Measurements from ENCODE around the gene RAB40B. TPM values are rescaled to one million over a fixed set of nuclear protein-coding genes. Genes with fewer than 3 reads are reported as not detected.
A peak's percentile ranks its signal among the peaks of the same experiment; 100 is the strongest.

The RAB40B gene
- total RNA-seq, 2 experiments from 2014 or later: 2.1 to 3.1 TPM

DNA sequence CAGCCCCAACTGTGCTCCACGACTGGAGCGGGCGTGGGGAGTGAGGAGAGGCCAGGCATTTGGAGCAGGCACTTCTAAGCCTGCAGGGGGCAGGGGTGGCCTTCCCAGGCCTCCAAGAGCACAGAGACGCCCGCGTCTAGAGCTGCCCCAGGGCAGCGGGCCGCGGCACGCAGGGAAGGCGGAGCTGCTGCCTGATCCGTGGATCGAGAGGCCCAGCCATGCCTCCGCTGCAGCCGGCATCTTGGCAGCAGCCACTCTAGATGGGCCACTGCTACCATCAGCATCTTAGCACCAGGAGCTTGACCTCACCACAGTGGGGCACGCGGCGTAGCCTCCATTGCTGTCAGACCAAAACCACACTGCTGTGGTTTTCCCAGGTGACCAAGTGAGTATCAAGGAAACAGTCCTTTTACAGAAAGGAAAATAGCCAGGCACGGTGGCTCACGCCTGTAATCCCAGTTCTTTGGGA is 29.8 kb downstream of the RAB40B start:
- DNase-seq: peak; percentile 73
- H3K27me3 Mint-ChIP-seq: no peaks in the 10 kb centered on the region
- peaks cover 5% of the 10 kb centered on the region for H3K4me1 Mint-ChIP-seq
- H3K36me3 Mint-ChIP-seq: no peaks in the 10 kb centered on the region
- H3K9me3 Mint-ChIP-seq: no peaks in the 10 kb centered on the region
- H3K4me3 Mint-ChIP-seq: peak overlapping the region; percentile 15
- H3K27ac Mint-ChIP-seq: no peak overlapping the region

DNA sequence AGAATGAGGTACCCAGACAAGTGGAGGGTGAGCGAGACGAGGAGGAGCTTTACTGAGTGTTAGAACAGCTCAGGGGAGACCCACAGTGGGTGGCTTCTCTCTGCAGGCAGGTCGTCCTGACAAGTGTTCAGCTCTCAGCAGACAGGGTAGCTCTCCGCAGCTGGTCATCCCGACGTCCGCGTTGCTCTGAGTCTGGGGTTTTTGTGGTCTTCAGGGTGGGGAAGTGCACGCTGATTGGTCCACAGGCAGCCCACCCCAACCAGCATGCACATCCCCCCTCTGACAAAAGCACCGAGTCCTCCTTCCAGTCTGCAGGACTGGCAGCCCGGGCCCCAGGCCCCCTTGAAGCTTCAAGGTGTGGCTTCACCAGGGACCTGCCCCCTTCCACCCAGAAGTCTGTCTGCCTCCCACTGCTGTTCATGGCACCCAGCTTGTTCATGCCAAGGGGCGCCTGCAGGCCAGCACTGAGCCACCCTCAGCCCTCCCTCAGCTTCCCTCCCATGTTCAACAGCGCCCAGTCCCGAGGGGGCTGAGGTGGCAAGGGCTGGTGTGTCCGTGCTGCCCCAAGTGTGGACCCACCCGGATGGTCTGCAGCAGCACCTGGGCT is 30.4 kb downstream of the RAB40B start:
- no peak for DNase-seq
- Mint-ChIP-seq H3K27me3 (no peaks in the 10 kb centered on the region), H3K36me3 (no peaks in the 10 kb centered on the region), H3K27ac (no peak overlapping the region), H3K4me3 (no peak overlapping the region), H3K9me3 (no peaks in the 10 kb centered on the region), H3K4me1 (peaks cover 5% of the 10 kb centered on the region)

DNA sequence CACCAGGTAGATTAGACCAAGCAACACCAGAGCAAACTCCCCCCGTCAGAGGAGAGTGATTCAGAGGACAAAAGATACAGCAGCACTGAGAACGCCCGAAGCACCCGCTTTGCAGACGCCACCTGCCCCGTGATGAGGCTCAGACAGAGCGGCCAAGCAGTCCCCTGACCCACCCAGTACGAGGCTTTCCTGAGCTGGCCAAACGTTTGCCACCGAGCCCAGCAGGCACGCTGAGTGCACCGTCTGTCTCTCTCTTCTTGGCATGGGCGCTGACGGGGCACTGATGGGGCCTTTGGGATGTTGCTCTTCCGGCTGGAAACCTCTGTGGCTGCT is 30.9 kb downstream of the RAB40B start:
- no peak for DNase-seq
- Mint-ChIP-seq H3K4me3 (no peak overlapping the region), H3K4me1 (peaks cover 5% of the 10 kb centered on the region), H3K9me3 (no peaks in the 10 kb centered on the region), H3K36me3 (no peaks in the 10 kb centered on the region), H3K27me3 (no peaks in the 10 kb centered on the region), H3K27ac (no peak overlapping the region)

DNA sequence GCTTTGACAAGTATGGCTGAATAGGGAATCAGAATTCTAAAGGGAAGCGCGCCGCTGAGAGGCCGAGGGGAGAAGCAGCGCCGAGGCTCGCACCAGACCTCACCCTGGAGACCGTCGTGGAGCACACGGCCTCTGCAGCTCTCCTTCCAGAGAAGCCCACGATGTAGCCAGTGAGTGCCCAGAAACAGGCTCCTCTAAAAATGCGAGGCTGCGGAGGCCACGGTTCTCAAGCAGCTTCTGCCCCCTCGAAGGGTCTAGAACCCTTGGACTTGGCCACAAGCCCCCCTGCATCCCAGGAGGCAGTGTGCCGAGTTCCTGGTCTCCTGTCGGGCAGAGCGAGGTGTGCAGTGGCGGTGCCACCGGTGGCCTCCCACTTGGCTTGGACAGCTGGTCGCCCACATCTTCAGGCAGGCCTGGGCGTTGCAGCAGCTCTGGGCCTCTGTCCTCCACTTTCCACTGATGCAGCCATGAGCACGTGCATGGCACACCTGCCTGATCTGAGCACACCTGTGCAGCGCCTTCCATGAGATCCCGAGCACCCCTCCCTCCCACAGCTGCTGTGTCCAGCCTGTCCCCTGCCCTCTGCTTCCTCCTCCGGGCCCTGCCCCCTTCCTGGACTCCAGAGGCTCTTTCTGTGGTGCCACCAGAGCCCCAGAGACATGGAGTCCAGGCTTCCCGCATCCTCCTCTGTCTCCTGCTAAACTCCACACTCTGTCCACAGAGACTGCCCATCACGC is 31.4 kb downstream of the RAB40B start:
- no peaks in the 10 kb centered on the region for H3K9me3 Mint-ChIP-seq
- H3K27me3 Mint-ChIP-seq: no peaks in the 10 kb centered on the region
- H3K27ac Mint-ChIP-seq: no peak overlapping the region
- no peak for DNase-seq
- H3K36me3 Mint-ChIP-seq: no peaks in the 10 kb centered on the region
- H3K4me1 Mint-ChIP-seq: peaks cover 5% of the 10 kb centered on the region
- no peak overlapping the region for H3K4me3 Mint-ChIP-seq

DNA sequence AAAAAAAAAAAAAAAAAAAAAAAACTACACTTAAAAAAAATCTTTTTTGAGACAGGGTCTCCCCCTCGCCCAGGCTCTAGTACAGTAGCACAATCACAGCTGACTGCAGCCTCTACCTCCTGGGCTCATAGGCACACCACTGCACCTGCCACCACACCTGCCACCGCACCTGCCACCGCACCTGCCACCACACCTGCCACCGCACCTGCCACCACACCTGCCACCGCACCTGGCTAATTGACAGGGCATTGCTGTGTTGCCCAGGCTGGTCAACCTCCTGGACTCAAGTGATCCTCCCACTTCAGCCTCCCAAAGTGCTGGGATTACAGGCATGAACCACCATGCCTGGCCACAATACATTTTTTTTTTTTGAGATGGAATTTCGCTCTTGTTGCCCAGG is 32.6 kb downstream of the RAB40B start:
- Mint-ChIP-seq H3K27ac (no peak overlapping the region), H3K4me1 (peaks cover 5% of the 10 kb centered on the region), H3K4me3 (no peak overlapping the region), H3K9me3 (no peaks in the 10 kb centered on the region), H3K27me3 (no peaks in the 10 kb centered on the region), H3K36me3 (no peaks in the 10 kb centered on the region)
- no peak for DNase-seq

DNA sequence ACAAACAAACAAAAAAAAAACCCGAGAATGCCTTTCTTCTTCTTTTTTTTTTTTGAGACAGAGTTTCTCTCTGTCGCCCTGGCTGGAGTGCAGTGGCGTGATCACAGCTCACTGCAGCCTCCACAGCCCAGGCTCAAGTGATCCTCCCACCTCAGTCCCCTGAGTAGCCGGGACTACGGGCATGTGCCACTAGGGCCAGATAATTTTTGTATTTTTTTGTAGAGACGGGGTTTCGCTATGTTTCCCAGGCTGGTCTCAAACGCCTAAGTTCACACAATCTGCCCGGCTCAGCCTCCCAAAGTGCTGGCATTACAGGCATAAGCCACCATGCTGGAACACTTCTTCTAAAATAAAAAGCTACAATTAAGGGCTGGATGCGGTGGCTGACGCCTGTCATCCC is 33.3 kb downstream of the RAB40B start:
- Mint-ChIP-seq H3K27ac (no peak overlapping the region), H3K4me1 (peaks cover 5% of the 10 kb centered on the region), H3K9me3 (no peaks in the 10 kb centered on the region), H3K36me3 (no peaks in the 10 kb centered on the region), H3K27me3 (no peaks in the 10 kb centered on the region), H3K4me3 (no peak overlapping the region)
- DNase-seq: no peak

DNA sequence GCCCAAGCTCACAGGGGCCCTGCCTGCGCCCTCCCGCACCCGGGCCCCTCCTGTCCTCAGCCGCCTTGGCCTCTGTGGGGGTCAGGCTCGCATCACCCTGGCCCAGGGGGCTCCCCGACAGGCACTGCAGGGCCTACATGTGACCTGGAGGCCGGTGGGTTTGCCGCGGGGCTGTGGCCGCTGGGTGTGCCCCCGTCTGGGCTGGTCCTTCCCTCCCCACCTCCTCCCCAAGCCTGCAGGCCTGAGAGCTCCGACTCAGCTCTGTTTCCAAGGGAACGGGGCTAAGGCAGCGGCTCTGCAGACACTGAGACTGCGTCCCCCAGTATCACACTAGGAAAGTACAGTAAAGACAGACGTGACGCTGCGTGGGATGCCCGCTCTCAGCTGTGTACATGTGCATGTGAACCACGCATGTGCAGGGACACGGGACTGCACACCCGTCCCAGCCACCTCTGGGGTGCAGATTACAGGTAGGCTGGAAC is 33.8 kb downstream of the RAB40B start:
- H3K36me3 Mint-ChIP-seq: no peaks in the 10 kb centered on the region
- DNase-seq: no peak
- no peak overlapping the region for H3K4me3 Mint-ChIP-seq
- H3K27ac Mint-ChIP-seq: no peak overlapping the region
- H3K27me3 Mint-ChIP-seq: no peaks in the 10 kb centered on the region
- peaks cover 5% of the 10 kb centered on the region for H3K4me1 Mint-ChIP-seq
- H3K9me3 Mint-ChIP-seq: no peaks in the 10 kb centered on the region

DNA sequence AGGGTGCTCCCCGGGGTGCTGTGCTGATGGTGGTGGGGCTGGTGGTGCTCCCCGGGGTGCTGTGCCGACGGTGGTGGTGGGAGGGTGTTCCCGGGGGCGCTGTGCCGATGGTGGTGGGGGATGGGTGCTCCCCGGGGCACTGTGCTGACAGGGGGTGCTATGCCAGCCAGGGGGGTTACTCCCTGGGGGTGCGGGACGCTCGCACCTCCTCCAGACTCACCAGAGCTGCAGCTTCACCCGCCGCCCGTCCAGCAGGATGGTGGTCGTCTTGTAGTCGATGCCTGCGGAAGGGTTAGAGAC is 34.3 kb downstream of the RAB40B start:
- no peak overlapping the region for H3K4me3 Mint-ChIP-seq
- H3K36me3 Mint-ChIP-seq: no peaks in the 10 kb centered on the region
- no peak for DNase-seq
- no peaks in the 10 kb centered on the region for H3K27me3 Mint-ChIP-seq
- no peaks in the 10 kb centered on the region for H3K9me3 Mint-ChIP-seq
- H3K27ac Mint-ChIP-seq: no peak overlapping the region
- H3K4me1 Mint-ChIP-seq: peaks cover 5% of the 10 kb centered on the region

DNA sequence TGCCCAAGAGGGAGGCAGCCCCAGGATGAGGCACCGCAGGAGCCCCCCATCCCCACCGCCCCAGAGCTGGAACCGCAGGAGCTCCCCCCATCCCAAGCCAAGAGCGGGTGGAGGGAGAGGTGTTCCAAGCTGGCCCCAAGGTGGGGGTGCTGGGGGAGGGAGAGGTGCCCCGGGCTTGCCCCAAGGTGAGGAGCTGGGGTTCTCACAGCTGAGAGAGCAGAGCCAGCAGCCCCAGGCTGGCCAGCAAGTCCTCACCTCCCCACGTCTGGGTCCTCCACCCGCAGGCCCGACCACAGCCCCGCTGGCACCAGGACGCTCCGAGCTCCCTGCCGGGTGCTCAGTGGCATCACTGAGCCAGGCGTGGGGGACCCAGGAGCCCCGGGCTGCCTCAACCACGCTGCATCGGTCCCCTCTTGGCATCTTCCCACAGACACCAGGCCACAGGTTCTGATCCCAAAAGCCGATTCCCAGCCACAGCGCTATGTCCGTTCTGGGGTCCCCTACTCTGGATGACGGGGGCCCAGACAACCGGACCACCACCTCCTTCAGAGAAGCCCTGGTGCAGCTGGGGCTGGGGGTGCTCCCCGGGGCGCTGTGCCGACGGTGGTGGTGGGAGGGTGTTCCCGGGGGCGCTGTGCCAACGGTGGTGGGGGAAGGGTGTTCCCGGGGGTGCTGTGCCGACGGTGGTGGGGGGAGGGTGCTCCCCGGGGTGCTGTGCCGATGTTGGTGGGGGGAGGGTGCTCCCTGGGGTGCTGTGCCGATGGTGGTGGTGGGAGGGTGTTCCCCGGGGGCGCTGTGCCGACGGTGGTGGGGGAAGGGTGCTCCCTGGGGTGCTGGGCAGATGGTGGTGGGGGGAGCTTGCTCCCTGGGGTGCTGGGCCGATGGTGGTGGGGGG is 34.9 kb downstream of the RAB40B start:
- H3K36me3 Mint-ChIP-seq: no peaks in the 10 kb centered on the region
- H3K27me3 Mint-ChIP-seq: no peaks in the 10 kb centered on the region
- no peak overlapping the region for H3K4me3 Mint-ChIP-seq
- H3K4me1 Mint-ChIP-seq: peaks cover 2% of the 10 kb centered on the region
- H3K27ac Mint-ChIP-seq: no peak overlapping the region
- no peak for DNase-seq
- no peaks in the 10 kb centered on the region for H3K9me3 Mint-ChIP-seq

DNA sequence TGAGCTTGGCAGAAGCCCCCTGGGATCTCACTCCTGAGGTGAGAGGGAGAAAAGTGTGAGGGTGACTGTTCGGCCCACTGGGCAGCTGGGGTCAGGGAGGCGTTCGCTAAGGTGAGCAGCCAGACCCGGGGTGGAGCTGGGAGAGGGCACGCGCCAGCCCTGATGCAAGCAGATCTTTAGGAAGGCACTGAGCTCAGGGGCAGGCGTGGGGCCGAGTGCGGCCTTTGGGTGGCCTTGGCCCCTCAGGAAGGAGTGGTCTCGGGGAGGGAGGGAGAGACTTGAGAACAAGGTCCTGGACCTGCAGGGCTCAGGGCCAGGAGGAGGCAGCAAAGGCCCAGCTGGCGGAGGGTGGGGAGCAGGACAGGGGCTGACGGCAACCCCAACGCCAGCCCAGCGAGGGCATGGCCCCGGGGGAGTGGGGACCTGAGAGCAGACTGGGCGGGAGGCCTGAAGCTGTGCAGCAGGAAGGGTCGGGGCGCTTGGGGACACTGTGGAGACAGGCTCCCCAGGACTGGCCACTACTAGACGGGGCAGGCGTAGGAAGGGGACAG is 35.7 kb downstream of the RAB40B start:
- Mint-ChIP-seq H3K36me3 (no peaks in the 10 kb centered on the region), H3K4me1 (no peaks in the 10 kb centered on the region), H3K9me3 (no peaks in the 10 kb centered on the region), H3K27me3 (no peaks in the 10 kb centered on the region), H3K4me3 (no peak overlapping the region), H3K27ac (no peak overlapping the region)
- DNase-seq: no peak

DNA sequence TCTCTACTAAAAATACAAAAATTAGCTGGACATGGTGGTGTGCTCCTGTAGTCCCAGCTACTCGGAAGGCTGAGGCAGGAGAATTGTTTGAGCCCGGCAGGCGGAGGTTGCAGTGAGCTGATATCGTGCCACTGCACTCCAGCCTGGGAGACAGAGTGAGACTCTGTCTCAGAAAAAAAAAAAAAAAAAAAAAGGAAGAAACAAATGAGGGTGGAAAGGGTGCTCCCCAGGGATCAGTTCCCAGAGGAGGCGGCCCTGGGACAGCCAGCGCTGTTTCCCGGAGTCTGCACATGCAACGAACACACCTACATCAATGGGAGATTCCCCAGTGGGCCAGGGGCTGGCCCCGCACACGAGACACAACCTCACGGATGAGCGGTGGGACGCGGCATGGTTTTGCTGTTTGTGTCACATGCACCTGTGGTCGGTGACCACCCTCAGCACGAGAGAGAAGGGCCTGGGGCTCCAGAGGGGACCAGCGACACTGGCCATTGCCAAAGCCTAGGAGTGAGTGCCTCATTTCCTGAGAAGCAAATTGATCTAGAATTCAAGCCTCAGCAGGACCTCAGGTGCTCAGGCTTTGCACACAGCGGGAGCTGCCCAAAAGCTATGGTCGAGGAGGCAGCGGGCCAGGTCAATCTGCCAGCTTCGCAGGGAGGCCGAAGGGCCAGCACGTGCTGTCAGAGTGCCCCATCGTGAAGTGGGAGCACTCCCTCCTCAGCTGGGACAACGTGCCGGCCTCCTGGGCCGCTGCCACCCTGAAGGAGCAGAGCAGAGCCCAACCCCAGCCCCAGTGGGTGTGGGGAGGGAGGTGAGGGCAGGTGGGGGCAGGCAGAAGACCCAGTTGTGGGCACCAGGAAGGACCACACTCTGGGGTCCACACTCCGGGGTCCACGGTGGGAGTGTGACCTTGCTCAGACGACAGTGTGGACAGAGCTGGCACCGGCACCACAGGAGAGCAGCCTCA is 36.5 kb downstream of the RAB40B start:
- H3K36me3 Mint-ChIP-seq: no peaks in the 10 kb centered on the region
- H3K4me1 Mint-ChIP-seq: no peaks in the 10 kb centered on the region
- H3K4me3 Mint-ChIP-seq: no peak overlapping the region
- no peak for DNase-seq
- no peaks in the 10 kb centered on the region for H3K9me3 Mint-ChIP-seq
- no peak overlapping the region for H3K27ac Mint-ChIP-seq
- no peaks in the 10 kb centered on the region for H3K27me3 Mint-ChIP-seq

DNA sequence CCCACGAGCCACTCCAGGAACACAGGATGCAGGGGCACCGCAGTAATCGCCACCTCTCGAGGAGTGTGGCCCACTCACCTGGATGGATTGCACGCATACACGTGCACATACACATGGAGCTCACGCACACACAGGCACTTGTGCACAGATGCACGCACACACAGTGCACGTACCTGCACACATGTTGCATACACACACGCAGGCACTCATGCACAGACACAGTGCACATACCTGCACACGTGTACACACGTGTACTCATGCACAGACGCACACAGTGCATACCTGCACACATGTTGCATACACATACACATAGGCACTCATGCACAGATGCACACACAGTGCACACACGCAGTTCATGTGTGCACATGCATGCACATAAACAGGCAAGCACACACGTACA is 38.6 kb downstream of the RAB40B start:
- no peak for DNase-seq
- Mint-ChIP-seq H3K27ac (no peak overlapping the region), H3K36me3 (no peaks in the 10 kb centered on the region)

DNA sequence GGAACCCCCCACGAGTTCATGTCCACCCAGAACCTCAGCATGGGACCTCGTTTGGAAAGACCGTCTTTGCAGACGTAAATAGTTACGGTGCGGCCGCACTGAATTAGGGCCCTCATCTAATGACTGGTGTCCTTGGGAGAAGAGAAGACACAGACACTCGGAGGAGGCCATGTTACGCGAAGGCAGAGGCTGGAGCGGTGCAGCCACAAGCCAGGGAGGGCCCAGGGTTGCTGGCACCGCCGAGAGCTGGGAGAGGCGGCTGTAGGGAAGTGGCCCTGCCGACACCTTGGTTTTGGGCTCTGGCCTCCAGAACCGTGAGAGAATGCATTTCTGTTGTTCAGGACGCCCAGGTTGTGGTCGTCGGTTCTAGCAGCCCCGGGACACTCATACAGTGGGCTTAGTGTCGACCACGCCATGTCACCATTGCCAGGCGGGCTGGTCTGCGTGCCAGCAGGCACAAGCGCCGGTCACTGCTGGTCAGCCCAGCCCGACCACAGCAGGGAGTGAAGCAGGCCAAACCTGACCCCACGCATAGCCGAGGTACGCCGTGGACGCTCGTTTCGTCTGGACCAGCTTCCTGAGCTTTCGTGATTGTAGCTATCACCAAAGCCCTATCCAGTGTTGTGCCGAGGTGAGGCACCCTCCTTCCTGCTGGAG is 39.6 kb downstream of the RAB40B start:
- Mint-ChIP-seq H3K4me1 (no peaks in the 10 kb centered on the region), H3K36me3 (no peaks in the 10 kb centered on the region), H3K4me3 (no peak overlapping the region), H3K9me3 (no peaks in the 10 kb centered on the region), H3K27me3 (no peaks in the 10 kb centered on the region), H3K27ac (no peak overlapping the region)
- no peak for DNase-seq

More for the DNA sequence above, 38.6 kb downstream of the RAB40B start:
- H3K4me3 Mint-ChIP-seq: no peak overlapping the region
- H3K4me1 Mint-ChIP-seq: no peaks in the 10 kb centered on the region
- H3K9me3 Mint-ChIP-seq: no peaks in the 10 kb centered on the region
- no peaks in the 10 kb centered on the region for H3K27me3 Mint-ChIP-seq

DNA sequence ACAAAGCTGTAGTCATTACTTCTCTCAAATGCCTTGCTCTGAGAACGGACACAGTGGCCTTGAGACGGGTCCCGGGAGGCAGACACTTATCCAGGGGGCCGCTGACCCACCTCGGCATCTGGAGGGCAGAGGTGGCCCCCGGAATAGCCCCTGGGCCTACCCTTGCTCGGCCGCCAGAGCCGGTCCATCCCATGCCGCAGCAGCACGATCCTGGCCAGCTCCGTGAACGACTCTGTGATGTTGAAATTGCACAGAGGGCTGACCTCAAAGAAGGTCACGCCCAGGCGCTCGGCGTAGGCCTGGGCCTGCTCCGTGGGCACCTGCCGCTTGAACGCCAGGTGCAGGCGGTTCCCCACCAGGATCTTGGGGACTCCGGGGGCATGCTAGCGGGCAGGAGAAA is 40.2 kb downstream of the RAB40B start:
- H3K27ac Mint-ChIP-seq: no peak overlapping the region
- no peak for DNase-seq
- H3K4me3 Mint-ChIP-seq: no peak overlapping the region
- no peaks in the 10 kb centered on the region for H3K9me3 Mint-ChIP-seq
- H3K36me3 Mint-ChIP-seq: no peaks in the 10 kb centered on the region
- H3K27me3 Mint-ChIP-seq: no peaks in the 10 kb centered on the region
- H3K4me1 Mint-ChIP-seq: no peaks in the 10 kb centered on the region
